AG09319 (cell line): ENCODE measurements around the gene ELAVL1.

Experiments used
- DNase-seq: peaks from one replicate; pipeline ENCODE4 v3.0.0-alpha.2; 2010; ENCODE audit warnings: low read depth; ENCODE audit errors: extremely low read depth
- CTCF ChIP-seq: IDR thresholded peaks from 2 replicates; pipeline ENCODE4 v1.5.1; 2011; ENCODE audit warnings: low read depth, mild to moderate bottlenecking, inconsistent platforms, low read length, moderate library complexity

The ELAVL1 gene

DNA sequence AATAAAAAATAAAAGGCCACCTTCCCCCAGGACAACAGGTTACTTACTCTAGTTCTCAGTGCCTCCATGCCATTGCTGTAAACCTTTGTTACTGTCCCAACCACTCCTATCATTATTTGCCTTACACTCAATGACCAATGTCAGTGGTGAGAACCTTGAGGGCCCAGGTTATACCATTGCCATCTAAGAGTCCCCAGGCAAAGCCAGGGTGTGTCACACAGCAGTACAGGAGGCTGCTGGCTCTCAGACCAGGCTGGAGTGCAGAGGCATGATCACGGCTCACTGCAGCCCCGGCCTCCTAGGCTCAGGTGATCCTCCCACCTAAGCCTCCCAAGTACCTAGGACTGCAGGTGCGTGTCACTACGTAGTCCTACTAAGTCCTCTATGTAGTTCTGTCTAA is 6.1 kb downstream of the ELAVL1 start:
- no peak for DNase-seq
- no peak for TF ChIP-seq CTCF

GRCh38 chr19:7997809-7998480 is 7.5 kb downstream of the ELAVL1 start:
- no peak for TF ChIP-seq CTCF
- DNase-seq: no peak

DNA sequence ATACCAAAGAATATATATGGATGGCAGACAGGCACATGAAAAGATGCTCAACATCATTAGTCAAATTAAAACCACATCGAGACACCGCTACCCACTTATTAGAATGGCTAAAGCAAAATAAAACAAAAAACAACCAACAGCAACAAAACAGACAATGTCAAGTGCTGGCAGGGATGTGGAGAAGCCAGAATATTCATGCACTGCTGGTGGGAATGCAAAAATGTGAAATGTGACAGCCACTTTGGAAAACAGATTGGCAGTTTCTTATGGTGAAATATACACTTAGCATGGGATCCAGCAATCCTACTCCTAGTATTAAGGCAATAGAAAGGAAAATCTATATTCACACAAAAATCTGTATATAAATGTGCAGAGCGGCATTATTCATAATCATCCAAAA is 8.6 kb downstream of the ELAVL1 start:
- no peak for DNase-seq
- no peak for TF ChIP-seq CTCF

DNA sequence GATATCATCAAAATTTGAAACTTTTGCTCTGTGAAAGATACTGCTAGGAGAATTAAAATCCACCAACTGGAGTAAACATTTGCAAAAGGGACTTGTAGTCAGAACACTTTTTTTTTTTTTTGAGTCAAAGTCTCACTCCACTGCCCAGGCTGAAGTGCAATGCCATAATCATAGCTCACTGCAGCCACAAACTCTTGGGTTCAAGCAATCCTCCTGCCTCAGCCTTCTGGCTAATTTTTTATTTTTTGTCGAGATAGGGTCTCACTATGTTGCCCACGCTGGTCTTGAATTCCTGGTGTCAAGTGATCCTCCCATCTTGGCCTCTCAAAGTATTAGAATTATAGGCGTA is 9.7 kb downstream of the ELAVL1 start:
- TF ChIP-seq CTCF: no peak
- DNase-seq: no peak

- DNase-seq: no peak
- no peak for TF ChIP-seq CTCF
Measured at GRCh38 chr19:7994928-7995809, 10.3 kb downstream of the ELAVL1 start.

DNA sequence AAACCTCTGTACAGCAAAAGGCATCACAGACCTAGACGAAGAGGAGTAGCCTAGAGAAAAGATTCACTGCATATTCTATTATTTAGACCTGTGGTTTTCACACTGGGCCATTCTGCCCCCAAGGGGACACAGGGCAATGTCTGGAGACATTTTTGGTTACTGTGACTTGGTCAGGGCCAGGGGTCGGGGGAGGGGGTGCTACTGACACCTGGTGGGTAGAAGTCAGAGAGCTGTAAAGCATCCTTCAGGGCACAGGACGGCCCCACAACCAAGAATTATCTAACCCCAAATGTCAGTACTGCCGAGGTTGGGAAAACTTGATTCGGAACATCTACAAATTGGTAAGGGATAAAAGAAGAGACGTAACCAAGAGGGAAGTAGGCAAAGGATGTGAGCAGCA is 11.3 kb downstream of the ELAVL1 start:
- TF ChIP-seq CTCF: no peak
- no peak for DNase-seq

GRCh38 chr19:7993560-7993959 is 11.9 kb downstream of the ELAVL1 start:
- TF ChIP-seq CTCF: no peak
- DNase-seq: no peak
